Muscle layer of duodenum (tissue), 2 donors: ENCODE measurements around the gene GLIS1.

ENCODE experiments used
- H3K27ac ChIP-seq: one replicate; pipeline ENCODE4 v1.7.0; 2013; ENCODE audit warnings: mild to moderate bottlenecking, low read length
- H3K27me3 ChIP-seq: one replicate; pipeline ENCODE4 v1.7.0; 2013; ENCODE audit warnings: low read depth, mild to moderate bottlenecking, control low read depth, low read length
- H3K36me3 ChIP-seq, 2 donors: one replicate each; pipeline ENCODE4 v1.7.0; 2013; ENCODE audit warnings: low read length in 2 of 2, control low read depth in 1 of 2, mild to moderate bottlenecking in 1 of 2; ENCODE audit not compliant: insufficient read depth in 2 of 2, control insufficient read depth in 1 of 2
- H3K4me1 ChIP-seq, 2 donors: one replicate each; pipeline ENCODE4 v1.7.0; 2013; ENCODE audit warnings: low read length in 2 of 2, mild to moderate bottlenecking in 2 of 2, control low read depth in 1 of 2, moderate library complexity in 1 of 2; ENCODE audit not compliant: insufficient read depth in 2 of 2, control insufficient read depth in 1 of 2
- H3K4me3 ChIP-seq, 2 donors: one replicate each; pipeline ENCODE4 v1.7.0; 2013; ENCODE audit warnings: low read length in 2 of 2, low read depth in 1 of 2, mild to moderate bottlenecking in 1 of 2
- H3K9me3 ChIP-seq, 2 donors: one replicate each; pipeline ENCODE4 v1.7.0; 2013; ENCODE audit warnings: low read length in 2 of 2, control low read depth in 1 of 2, mild to moderate bottlenecking in 1 of 2; ENCODE audit not compliant: control insufficient read depth in 1 of 2
- donor health status: healthy.

The GLIS1 gene

GRCh38 chr1:53604291-53604919, 134.6 kb downstream of the GLIS1 start:
- Histone ChIP-seq H3K4me3 (no peak overlapping the region), H3K27me3 (no peaks in the 10 kb centered on the region), H3K36me3 (no peaks in the 10 kb centered on the region), H3K9me3 (no peaks in the 10 kb centered on the region), H3K27ac (no peak overlapping the region), H3K4me1 (no peaks in the 10 kb centered on the region)

GRCh38 chr1:53603431-53603830, 135.5 kb downstream of the GLIS1 start:
- Histone ChIP-seq H3K4me1 (no peaks in the 10 kb centered on the region), H3K27ac (no peak overlapping the region), H3K4me3 (no peak overlapping the region), H3K36me3 (no peaks in the 10 kb centered on the region), H3K9me3 (no peaks in the 10 kb centered on the region), H3K27me3 (no peaks in the 10 kb centered on the region)

- H3K27me3 ChIP-seq = no peaks in the 10 kb centered on the region
These were observed 136.8 kb downstream of the GLIS1 start for GRCh38 chr1:53601867-53602775.

GRCh38 chr1:53601031-53601745, 137.8 kb downstream of the GLIS1 start:
- no peaks in the 10 kb centered on the region for H3K36me3 ChIP-seq
- no peaks in the 10 kb centered on the region for H3K27me3 ChIP-seq
- no peak overlapping the region for H3K4me3 ChIP-seq
- no peak overlapping the region for H3K27ac ChIP-seq
- H3K9me3 ChIP-seq = no peaks in the 10 kb centered on the region
- no peaks in the 10 kb centered on the region for H3K4me1 ChIP-seq

More at GRCh38 chr1:53601867-53602775, 136.8 kb downstream of the GLIS1 start:
- Histone ChIP-seq H3K9me3 (no peaks in the 10 kb centered on the region), H3K4me3 (no peak overlapping the region), H3K27ac (no peak overlapping the region), H3K4me1 (no peaks in the 10 kb centered on the region), H3K36me3 (no peaks in the 10 kb centered on the region)

- Histone ChIP-seq H3K27ac (no peak overlapping the region), H3K27me3 (no peaks in the 10 kb centered on the region), H3K4me1 (no peaks in the 10 kb centered on the region), H3K36me3 (no peaks in the 10 kb centered on the region), H3K4me3 (no peak overlapping the region), H3K9me3 (no peaks in the 10 kb centered on the region)
These were observed 138.4 kb downstream of the GLIS1 start for GRCh38 chr1:53600561-53600960.

- H3K9me3 ChIP-seq = no peaks in the 10 kb centered on the region
- no peak overlapping the region for H3K27ac ChIP-seq
- H3K27me3 ChIP-seq = no peaks in the 10 kb centered on the region
These were observed 139.0 kb downstream of the GLIS1 start for GRCh38 chr1:53600001-53600400.

GRCh38 chr1:53599481-53599880, 139.5 kb downstream of the GLIS1 start:
- Histone ChIP-seq H3K36me3 (no peaks in the 10 kb centered on the region), H3K4me3 (no peak overlapping the region), H3K4me1 (no peaks in the 10 kb centered on the region), H3K27me3 (no peaks in the 10 kb centered on the region), H3K27ac (no peak overlapping the region), H3K9me3 (no peaks in the 10 kb centered on the region)

More at GRCh38 chr1:53600001-53600400, 139.0 kb downstream of the GLIS1 start:
- Histone ChIP-seq H3K36me3 (no peaks in the 10 kb centered on the region), H3K4me3 (no peak overlapping the region), H3K4me1 (no peaks in the 10 kb centered on the region)

- no peaks in the 10 kb centered on the region for H3K27me3 ChIP-seq
- no peaks in the 10 kb centered on the region for H3K9me3 ChIP-seq
- H3K36me3 ChIP-seq = no peaks in the 10 kb centered on the region
- no peaks in the 10 kb centered on the region for H3K4me1 ChIP-seq
- no peak overlapping the region for H3K4me3 ChIP-seq
- H3K27ac ChIP-seq = no peak overlapping the region
These were observed 140.0 kb downstream of the GLIS1 start for GRCh38 chr1:53598966-53599365.

- Histone ChIP-seq H3K4me3 (no peak overlapping the region), H3K27me3 (no peaks in the 10 kb centered on the region), H3K4me1 (no peaks in the 10 kb centered on the region), H3K36me3 (no peaks in the 10 kb centered on the region), H3K27ac (no peak overlapping the region), H3K9me3 (no peaks in the 10 kb centered on the region)
These were observed 143.1 kb downstream of the GLIS1 start for GRCh38 chr1:53595906-53596305.

- Histone ChIP-seq H3K4me1 (no peaks in the 10 kb centered on the region), H3K27ac (no peak overlapping the region), H3K27me3 (no peaks in the 10 kb centered on the region), H3K4me3 (no peak overlapping the region), H3K36me3 (no peaks in the 10 kb centered on the region), H3K9me3 (no peaks in the 10 kb centered on the region)
These were observed 144.4 kb downstream of the GLIS1 start for GRCh38 chr1:53594391-53595180.
